Neural progenitor cell (in vitro differentiated cells): ENCODE measurements around the gene VWA2. TPM values are rescaled to one million over a fixed set of nuclear protein-coding genes. Genes with fewer than 3 reads are reported as not detected.

ENCODE experiments used
- DNase-seq: peaks from one replicate; pipeline ENCODE4 v3.0.0-alpha.2; 2016; ENCODE audit warnings: low spot score
- H2AFZ ChIP-seq: fragments of 200-600 bp; sonication (generic); replicated peaks from 2 replicates; pipeline ENCODE4 v1.6.1; 2016; ENCODE audit warnings: antibody characterized with exemption
- H3F3A ChIP-seq: fragments of 200-600 bp; sonication (generic); 2 replicates; pipeline ENCODE4 v1.6.1; 2016; ENCODE audit warnings: antibody characterized with exemption, low read depth
- H3K27ac ChIP-seq: fragments of 200-600 bp; sonication (generic); 2 replicates; pipeline ENCODE4 v1.5.1; 2016; ENCODE audit warnings: mild to moderate bottlenecking
- H3K27me3 ChIP-seq: fragments of 200-600 bp; sonication (generic); 2 replicates; pipeline ENCODE4 v1.6.1; 2016; ENCODE audit warnings: mild to moderate bottlenecking, moderate library complexity
- H3K36me3 ChIP-seq: fragments of 200-600 bp; sonication (generic); 2 replicates; pipeline ENCODE4 v1.5.1; 2016
- H3K4me1 ChIP-seq: fragments of 200-600 bp; sonication (generic); 2 replicates; pipeline ENCODE4 v1.6.1; 2016; ENCODE audit warnings: mixed run types
- H3K4me2 ChIP-seq: fragments of 200-600 bp; sonication (generic); 2 replicates; pipeline ENCODE4 v1.6.1; 2016
- H3K4me3 ChIP-seq: fragments of 200-600 bp; sonication (generic); 2 replicates; pipeline ENCODE4 v1.5.1; 2016
- H3K79me2 ChIP-seq: fragments of 200-600 bp; sonication (generic); 2 replicates; pipeline ENCODE4 v1.6.1; 2016; ENCODE audit warnings: low read depth
- H3K9ac ChIP-seq: fragments of 200-600 bp; sonication (generic); 2 replicates; pipeline ENCODE4 v1.6.1; 2016
- H3K9me3 ChIP-seq: fragments of 200-600 bp; sonication (generic); 2 replicates; pipeline ENCODE4 v1.5.1; 2016; ENCODE audit warnings: low read depth
- H4K20me1 ChIP-seq: fragments of 200-600 bp; sonication (generic); 2 replicates; pipeline ENCODE4 v1.6.1; 2016; ENCODE audit warnings: low read depth
- H3K27ac Mint-ChIP-seq: 3 replicates; pipeline ENCODE4 v1.8.0; 2021; ENCODE audit warnings: mixed read lengths
- H3K27me3 Mint-ChIP-seq: 2 replicates; pipeline ENCODE4 v1.8.0; 2022; ENCODE audit warnings: low read depth, mild to moderate bottlenecking, inconsistent platforms, moderate library complexity, mixed read lengths; ENCODE audit not compliant: insufficient read depth
- H3K36me3 Mint-ChIP-seq: 3 replicates; pipeline ENCODE4 v1.8.0; 2021; ENCODE audit warnings: mixed read lengths
- H3K4me1 Mint-ChIP-seq: 3 replicates; pipeline ENCODE4 v1.8.0; 2021; ENCODE audit warnings: mixed read lengths
- H3K4me3 Mint-ChIP-seq: 3 replicates; pipeline ENCODE4 v1.8.0; 2021; ENCODE audit warnings: mild to moderate bottlenecking, moderate library complexity, mixed read lengths
- H3K9me3 Mint-ChIP-seq: 3 replicates; pipeline ENCODE4 v1.8.0; 2020; ENCODE audit warnings: mixed read lengths
- EZH2 ChIP-seq: fragments of 200-600 bp; sonication (generic); IDR thresholded peaks from 2 replicates; pipeline ENCODE4 v1.6.1; 2017; ENCODE audit warnings: antibody characterized with exemption, mild to moderate bottlenecking, moderate library complexity
- EZH2phosphoT487 ChIP-seq: fragments of 200-600 bp; sonication (generic); IDR thresholded peaks from 2 replicates; pipeline ENCODE4 v1.6.1; 2017; ENCODE audit warnings: antibody characterized with exemption
- total RNA-seq: library from RNA; depleted of rRNA; stranded (reverse); fragments of >200 nt; gene quantifications from 2 replicates; pipeline ENCODE4 v1.2.3, GENCODE V29; 2015; ENCODE audit warnings: low replicate concordance
- TF ChIP-seq, protein P1 (sequence below): fragments of 200-600 bp; sonication (generic); IDR thresholded peaks from 2 replicates; pipeline ENCODE4 v1.5.1; 2017; ENCODE audit warnings: antibody characterized with exemption, mild to moderate bottlenecking

The VWA2 gene
- total RNA-seq, 1 donor from 2014 or later: not detected

DNA sequence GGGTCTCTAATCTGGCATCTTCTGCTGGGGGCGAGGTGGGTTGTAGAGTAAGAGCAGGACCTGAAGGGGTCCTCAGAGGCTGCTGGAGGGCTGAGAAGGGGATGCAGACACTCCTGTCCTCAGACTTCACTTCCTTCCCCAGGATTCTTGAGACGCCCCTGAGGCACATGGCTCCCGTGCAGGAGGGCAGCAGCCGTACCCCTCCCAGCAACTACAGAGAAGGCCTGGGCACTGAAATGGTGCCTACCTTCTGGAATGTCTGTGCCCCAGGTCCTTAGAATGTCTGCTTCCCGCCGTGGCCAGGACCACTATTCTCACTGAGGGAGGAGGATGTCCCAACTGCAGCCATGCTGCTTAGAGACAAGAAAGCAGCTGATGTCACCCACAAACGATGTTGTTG is 52.0 kb downstream of the VWA2 start:
- H3F3A ChIP-seq: no peaks in the 10 kb centered on the region
- Mint-ChIP-seq H3K4me1 (no peaks in the 10 kb centered on the region), H3K27ac (no peak overlapping the region), H3K27me3 (peaks cover 3% of the 10 kb centered on the region), H3K36me3 (peaks cover 22% of the 10 kb centered on the region), H3K9me3 (peaks cover 16% of the 10 kb centered on the region), H3K4me3 (no peak overlapping the region)
- H3K79me2 ChIP-seq: no peaks in the 10 kb centered on the region
- no peak for DNase-seq
- H3K36me3 ChIP-seq: peaks cover 13% of the 10 kb centered on the region
- H2AFZ ChIP-seq: no peak overlapping the region
- H3K4me2 ChIP-seq: no peak overlapping the region
- no peak overlapping the region for H3K4me3 ChIP-seq
- no peak overlapping the region for H3K27ac ChIP-seq
- H3K9me3 ChIP-seq: peaks cover 12% of the 10 kb centered on the region
- no peaks in the 10 kb centered on the region for H4K20me1 ChIP-seq
- no peaks in the 10 kb centered on the region for H3K27me3 ChIP-seq
- H3K9ac ChIP-seq: no peak overlapping the region
- TF ChIP-seq EZH2: no peak
- TF ChIP-seq, protein P1, sequence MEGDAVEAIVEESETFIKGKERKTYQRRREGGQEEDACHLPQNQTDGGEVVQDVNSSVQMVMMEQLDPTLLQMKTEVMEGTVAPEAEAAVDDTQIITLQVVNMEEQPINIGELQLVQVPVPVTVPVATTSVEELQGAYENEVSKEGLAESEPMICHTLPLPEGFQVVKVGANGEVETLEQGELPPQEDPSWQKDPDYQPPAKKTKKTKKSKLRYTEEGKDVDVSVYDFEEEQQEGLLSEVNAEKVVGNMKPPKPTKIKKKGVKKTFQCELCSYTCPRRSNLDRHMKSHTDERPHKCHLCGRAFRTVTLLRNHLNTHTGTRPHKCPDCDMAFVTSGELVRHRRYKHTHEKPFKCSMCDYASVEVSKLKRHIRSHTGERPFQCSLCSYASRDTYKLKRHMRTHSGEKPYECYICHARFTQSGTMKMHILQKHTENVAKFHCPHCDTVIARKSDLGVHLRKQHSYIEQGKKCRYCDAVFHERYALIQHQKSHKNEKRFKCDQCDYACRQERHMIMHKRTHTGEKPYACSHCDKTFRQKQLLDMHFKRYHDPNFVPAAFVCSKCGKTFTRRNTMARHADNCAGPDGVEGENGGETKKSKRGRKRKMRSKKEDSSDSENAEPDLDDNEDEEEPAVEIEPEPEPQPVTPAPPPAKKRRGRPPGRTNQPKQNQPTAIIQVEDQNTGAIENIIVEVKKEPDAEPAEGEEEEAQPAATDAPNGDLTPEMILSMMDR: no peak
- no peak for TF ChIP-seq EZH2phosphoT487
- no peaks in the 10 kb centered on the region for H3K4me1 ChIP-seq

- peaks cover 13% of the 10 kb centered on the region for H3K36me3 ChIP-seq
- no peaks in the 10 kb centered on the region for H3K4me1 Mint-ChIP-seq
- H3F3A ChIP-seq: no peaks in the 10 kb centered on the region
- no peaks in the 10 kb centered on the region for H3K79me2 ChIP-seq
- no peak for TF ChIP-seq EZH2phosphoT487
- no peak overlapping the region for H2AFZ ChIP-seq
- no peak overlapping the region for H3K9ac ChIP-seq
- H3K9me3 Mint-ChIP-seq: peaks cover 20% of the 10 kb centered on the region
- no peaks in the 10 kb centered on the region for H4K20me1 ChIP-seq
- H3K27ac Mint-ChIP-seq: no peak overlapping the region
- DNase-seq: no peak
- H3K27me3 Mint-ChIP-seq: peaks cover 3% of the 10 kb centered on the region
- H3K27me3 ChIP-seq: no peaks in the 10 kb centered on the region
- peaks cover 12% of the 10 kb centered on the region for H3K9me3 ChIP-seq
- H3K4me1 ChIP-seq: no peaks in the 10 kb centered on the region
- no peak overlapping the region for H3K4me3 ChIP-seq
- no peak overlapping the region for H3K4me3 Mint-ChIP-seq
- no peak overlapping the region for H3K27ac ChIP-seq
- H3K4me2 ChIP-seq: no peak overlapping the region
- peaks cover 26% of the 10 kb centered on the region for H3K36me3 Mint-ChIP-seq
Observed at GRCh38 chr10:114291516-114291915, 52.5 kb downstream of the VWA2 start.

DNA sequence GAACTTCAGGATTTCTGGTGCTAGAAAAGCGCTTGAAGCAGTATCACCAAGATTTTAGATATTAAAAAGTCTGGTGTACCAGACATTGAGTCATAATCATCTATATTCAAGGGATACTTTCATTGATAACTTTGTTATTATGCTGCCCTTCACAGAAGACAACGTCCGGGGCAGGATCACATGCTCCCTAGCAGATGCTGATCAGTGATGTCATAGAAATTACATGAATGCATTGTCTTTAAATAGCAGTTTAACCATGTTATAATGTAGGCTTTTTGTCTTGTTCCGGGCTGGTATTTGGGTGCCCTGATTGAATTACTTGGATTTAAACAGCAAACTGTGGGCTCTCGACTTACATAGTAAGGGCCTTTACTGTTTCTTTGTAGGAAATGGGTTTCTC is 54.0 kb downstream of the VWA2 start:
- Mint-ChIP-seq H3K27me3 (peaks cover 3% of the 10 kb centered on the region), H3K9me3 (peaks cover 23% of the 10 kb centered on the region), H3K36me3 (peaks cover 33% of the 10 kb centered on the region), H3K27ac (no peak overlapping the region), H3K4me1 (no peaks in the 10 kb centered on the region), H3K4me3 (no peak overlapping the region)
- Histone ChIP-seq H3F3A (no peaks in the 10 kb centered on the region), H4K20me1 (no peaks in the 10 kb centered on the region), H3K36me3 (peaks cover 13% of the 10 kb centered on the region), H3K4me1 (no peaks in the 10 kb centered on the region), H3K9me3 (peaks cover 12% of the 10 kb centered on the region), H3K79me2 (no peaks in the 10 kb centered on the region), H3K27ac (no peak overlapping the region), H2AFZ (no peak overlapping the region), H3K27me3 (no peaks in the 10 kb centered on the region), H3K4me3 (no peak overlapping the region), H3K4me2 (no peak overlapping the region), H3K9ac (no peak overlapping the region)
- TF ChIP-seq EZH2phosphoT487 (no peak), EZH2 (no peak)
- TF ChIP-seq, protein P1: no peak
- DNase-seq: no peak

GRCh38 chr10:114294549-114294948 is 55.5 kb downstream of the VWA2 start:
- TF ChIP-seq, protein P1: no peak
- TF ChIP-seq EZH2phosphoT487: no peak
- no peak for TF ChIP-seq EZH2
- H3K4me3 Mint-ChIP-seq: no peak overlapping the region

More at GRCh38 chr10:114294549-114294948, 55.5 kb downstream of the VWA2 start:
- Histone ChIP-seq H3K4me3 (no peak overlapping the region), H3K9me3 (peaks cover 12% of the 10 kb centered on the region), H4K20me1 (no peaks in the 10 kb centered on the region), H3K9ac (no peak overlapping the region), H3K27ac (no peak overlapping the region), H3K27me3 (no peaks in the 10 kb centered on the region), H3K4me1 (no peaks in the 10 kb centered on the region), H3K79me2 (no peaks in the 10 kb centered on the region), H2AFZ (no peak overlapping the region), H3K36me3 (peaks cover 13% of the 10 kb centered on the region), H3K4me2 (no peak overlapping the region), H3F3A (no peaks in the 10 kb centered on the region)
- Mint-ChIP-seq H3K4me1 (no peaks in the 10 kb centered on the region), H3K27ac (no peak overlapping the region), H3K27me3 (peaks cover 4% of the 10 kb centered on the region), H3K9me3 (peaks cover 23% of the 10 kb centered on the region), H3K36me3 (peaks cover 41% of the 10 kb centered on the region)
- no peak for DNase-seq
